ENCODE measurements around the gene CAMKMT. TPM values are rescaled to one million over a fixed set of nuclear protein-coding genes. Genes with fewer than 3 reads are reported as not detected.
A peak's percentile ranks its signal among the peaks of the same experiment; 100 is the strongest.

The CAMKMT gene
- total and polyA plus RNA-seq, 10 donors: 4.1 to 26.1 (median 11.0) TPM

DNA sequence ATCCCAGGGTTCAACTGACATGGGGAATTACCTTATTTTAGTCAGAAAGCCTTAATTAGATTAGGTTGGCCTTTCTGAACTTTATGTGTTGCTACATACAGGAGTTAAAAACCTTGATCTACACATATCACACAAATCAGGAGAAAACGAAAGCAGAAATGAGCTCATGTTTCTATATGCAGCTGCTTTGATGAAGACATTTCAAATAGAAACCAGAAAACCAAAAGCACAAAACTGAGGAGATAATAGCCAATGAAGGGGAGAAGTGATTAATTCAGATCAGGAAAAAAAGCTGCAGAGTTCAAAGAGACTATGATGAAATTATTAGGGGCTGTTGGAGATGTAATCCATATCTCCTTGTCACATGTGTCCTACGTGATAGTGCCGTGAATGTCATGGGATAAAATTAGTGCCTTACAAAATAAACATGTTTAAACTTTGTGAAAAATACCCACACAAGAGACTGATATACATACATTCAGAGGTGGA lies 255.0 kb downstream of the CAMKMT start:
- TF ChIP-seq POLR2AphosphoS5 (IDR thresholded peaks at IDR 0.05) (no peak), POLR2A (IDR thresholded peaks at IDR 0.05) (no peak)
- TF ChIP-seq, protein P1, sequence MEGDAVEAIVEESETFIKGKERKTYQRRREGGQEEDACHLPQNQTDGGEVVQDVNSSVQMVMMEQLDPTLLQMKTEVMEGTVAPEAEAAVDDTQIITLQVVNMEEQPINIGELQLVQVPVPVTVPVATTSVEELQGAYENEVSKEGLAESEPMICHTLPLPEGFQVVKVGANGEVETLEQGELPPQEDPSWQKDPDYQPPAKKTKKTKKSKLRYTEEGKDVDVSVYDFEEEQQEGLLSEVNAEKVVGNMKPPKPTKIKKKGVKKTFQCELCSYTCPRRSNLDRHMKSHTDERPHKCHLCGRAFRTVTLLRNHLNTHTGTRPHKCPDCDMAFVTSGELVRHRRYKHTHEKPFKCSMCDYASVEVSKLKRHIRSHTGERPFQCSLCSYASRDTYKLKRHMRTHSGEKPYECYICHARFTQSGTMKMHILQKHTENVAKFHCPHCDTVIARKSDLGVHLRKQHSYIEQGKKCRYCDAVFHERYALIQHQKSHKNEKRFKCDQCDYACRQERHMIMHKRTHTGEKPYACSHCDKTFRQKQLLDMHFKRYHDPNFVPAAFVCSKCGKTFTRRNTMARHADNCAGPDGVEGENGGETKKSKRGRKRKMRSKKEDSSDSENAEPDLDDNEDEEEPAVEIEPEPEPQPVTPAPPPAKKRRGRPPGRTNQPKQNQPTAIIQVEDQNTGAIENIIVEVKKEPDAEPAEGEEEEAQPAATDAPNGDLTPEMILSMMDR (IDR thresholded peaks at IDR 0.05 in 8 of 11, conservative IDR thresholded peaks at IDR 0.05 in 3 of 11): no peak
- H3K36me3 ChIP-seq: no peaks in the 10 kb centered on the region
- H3K9me3 ChIP-seq: peaks cover 0 to under 1% (median 0%) of the 10 kb centered on the region in 8 donors
- peaks cover 0 to 30% (median 0%) of the 10 kb centered on the region in 6 donors for H3K4me1 ChIP-seq
- WGBS, 5 donors: 41 to 57% (median 52%) methylated on average over 3 of the region's 3 CpGs
- no peaks in the 10 kb centered on the region for H3K27me3 ChIP-seq (replicated peaks in 1 of 7)
- DNase-seq: no peak
- H3K27ac ChIP-seq: no peak overlapping the region
- intact Hi-C loops (cut with DNase I; ENCODE audit: low total_unique reads): no loop called here
- peak overlapping the region in 2 of 8 donors; percentile 5 to 6 for H3K4me3 ChIP-seq

DNA sequence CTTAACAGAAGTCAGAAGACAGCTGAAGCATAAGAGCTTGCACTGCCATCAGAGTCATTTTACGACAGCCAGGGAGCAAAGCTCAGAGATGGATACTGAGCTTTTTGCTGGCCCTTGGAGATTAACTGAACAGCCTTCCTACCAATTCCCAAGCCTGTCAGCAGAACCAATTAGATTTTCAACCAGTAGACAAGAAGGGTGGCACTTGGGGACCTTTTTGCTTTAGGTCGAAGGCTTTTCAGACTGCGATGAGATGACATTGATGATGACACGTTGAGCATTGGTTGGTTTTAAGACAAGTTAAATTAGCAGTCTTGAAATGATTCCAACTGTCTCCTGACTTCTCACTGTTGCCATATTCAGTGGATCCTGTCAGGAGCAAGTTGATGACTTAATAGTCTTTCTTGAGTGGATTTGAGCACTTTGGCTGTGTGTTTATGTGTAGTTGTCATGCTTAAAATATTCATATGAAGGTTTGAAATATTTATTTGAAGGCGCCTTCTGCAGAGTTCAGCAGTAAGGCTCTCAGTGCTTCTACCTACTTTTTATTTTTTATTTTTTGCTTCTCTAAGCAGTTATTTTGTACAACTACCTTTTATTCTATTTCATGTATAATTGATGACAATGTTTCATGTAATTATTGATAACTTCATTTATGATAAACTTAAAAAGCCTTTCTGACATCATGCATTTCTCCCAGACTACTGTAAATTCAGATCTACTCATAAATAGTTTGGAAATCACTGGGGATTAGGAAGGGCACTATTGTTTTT lies 256.7 kb downstream of the CAMKMT start:
- DNase-seq: no peak
- WGBS, 5 donors: 88 to 92% (median 88%) methylated on average over 5 of the region's 5 CpGs
- intact Hi-C loops (cut with DNase I; ENCODE audit: low total_unique reads): no loop called here

GRCh38 chr2:44620189-44620990 lies 258.6 kb downstream of the CAMKMT start:
- Histone ChIP-seq H3K4me1 (peaks cover 0 to 22% (median 0%) of the 10 kb centered on the region in 6 donors), H3K27me3 (replicated peaks in 1 of 7) (no peaks in the 10 kb centered on the region), H3K4me3 (no peak overlapping the region), H3K9me3 (peaks cover 0 to 3% (median 0%) of the 10 kb centered on the region in 8 donors), H3K27ac (no peak overlapping the region), H3K36me3 (no peaks in the 10 kb centered on the region)
- intact Hi-C loops (cut with DNase I; ENCODE audit: low total_unique reads): no loop called here
- TF ChIP-seq, protein P1 (IDR thresholded peaks at IDR 0.05 in 8 of 11, conservative IDR thresholded peaks at IDR 0.05 in 3 of 11): no peak
- no peak for TF ChIP-seq POLR2A (IDR thresholded peaks at IDR 0.05)
- TF ChIP-seq POLR2AphosphoS5 (IDR thresholded peaks at IDR 0.05): no peak
- no peak for DNase-seq
- WGBS, 5 donors: 88 to 100% (median 93%) methylated on average over 2 of the region's 2 CpGs

More for the DNA sequence above, 256.7 kb downstream of the CAMKMT start:
- Histone ChIP-seq H3K4me1 (peaks cover 0 to 22% (median 0%) of the 10 kb centered on the region in 6 donors), H3K36me3 (no peaks in the 10 kb centered on the region), H3K27me3 (replicated peaks in 1 of 7) (no peaks in the 10 kb centered on the region), H3K27ac (no peak overlapping the region), H3K4me3 (no peak overlapping the region), H3K9me3 (no peaks in the 10 kb centered on the region)
- TF ChIP-seq POLR2A (IDR thresholded peaks at IDR 0.05) (no peak), POLR2AphosphoS5 (IDR thresholded peaks at IDR 0.05) (no peak)

DNA sequence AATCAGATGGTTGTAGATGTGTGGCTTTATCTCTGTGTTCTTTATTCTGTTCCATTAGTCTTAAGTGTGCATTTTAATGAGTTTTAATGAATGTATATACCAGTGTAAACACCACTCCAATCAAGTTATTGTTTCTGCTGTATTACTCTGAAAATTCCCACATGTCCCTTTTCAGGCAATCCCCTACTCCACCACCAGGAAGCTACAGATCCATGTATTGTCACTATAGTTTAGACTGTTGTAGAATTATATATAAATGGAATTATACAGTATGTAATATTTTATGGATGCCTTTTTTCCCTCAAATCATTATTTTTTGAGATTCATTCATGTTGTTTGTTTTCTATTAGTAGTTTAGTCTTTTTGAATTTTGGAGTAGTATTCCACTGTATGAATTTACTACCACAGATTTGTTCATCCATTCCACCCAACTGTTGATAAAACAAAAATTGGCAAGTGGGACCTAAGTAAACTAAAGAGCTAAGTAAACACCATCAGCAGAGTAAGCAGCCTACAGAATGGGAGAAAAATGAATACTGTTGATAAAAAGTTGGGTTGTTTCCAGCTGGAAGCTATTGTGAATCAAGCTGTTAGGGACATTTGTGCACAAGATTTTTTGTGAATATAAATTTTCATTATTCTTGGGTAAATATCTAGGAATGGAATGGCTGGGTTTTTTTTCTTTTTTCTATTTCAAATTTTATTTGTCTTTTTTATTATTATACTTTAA lies 262.0 kb downstream of the CAMKMT start:
- Histone ChIP-seq H3K27ac (no peak overlapping the region), H3K36me3 (no peaks in the 10 kb centered on the region), H3K4me3 (no peak overlapping the region), H3K4me1 (no peaks in the 10 kb centered on the region), H3K27me3 (replicated peaks in 1 of 7) (no peaks in the 10 kb centered on the region), H3K9me3 (peaks cover 0 to 11% (median 0%) of the 10 kb centered on the region in 8 donors)
- no peak for DNase-seq
- TF ChIP-seq, protein P1 (IDR thresholded peaks at IDR 0.05 in 8 of 11, conservative IDR thresholded peaks at IDR 0.05 in 3 of 11): no peak
- TF ChIP-seq POLR2A (IDR thresholded peaks at IDR 0.05): no peak
- TF ChIP-seq POLR2AphosphoS5 (IDR thresholded peaks at IDR 0.05): no peak
- intact Hi-C loops (cut with DNase I; ENCODE audit: low total_unique reads): no loop called here

All from spleen (tissue), 11 donors.